HG02798 (cell line): ENCODE results near the gene NUTM2A.
"Not testable (repeated sequence)": the region's sequence is repeated elsewhere in the genome, so short reads cannot be mapped to it uniquely, and the experiment has no call there.

Experiments
- ATAC-seq: cut with Tn5 transposase; IDR thresholded peaks from one replicate; pipeline ENCODE4 v1.9.1; 2021; ENCODE audit warnings: mild to moderate bottlenecking; ENCODE audit not compliant: unreplicated experiment, poor library complexity

Gene NUTM2A

DNA sequence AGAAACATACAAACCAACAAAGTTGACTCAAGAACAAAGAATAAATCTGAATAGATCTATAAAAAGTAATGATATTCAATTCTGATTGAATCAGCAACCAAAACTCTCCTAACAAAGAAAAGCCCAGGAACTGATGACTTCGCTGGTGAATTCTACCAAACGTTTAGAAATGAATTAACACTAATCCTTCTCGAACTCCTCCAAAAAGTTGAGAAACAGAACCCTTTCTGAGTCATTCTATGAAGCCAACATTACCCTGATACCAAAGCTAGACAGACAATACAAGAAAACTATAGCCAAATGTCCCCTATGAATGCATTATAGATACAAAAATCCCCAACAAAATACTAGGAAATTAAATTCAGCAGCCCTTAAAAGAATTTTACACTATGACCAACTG is 16.9 kb downstream of the NUTM2A start:
- ATAC-seq, result not testable (repeated sequence)

DNA sequence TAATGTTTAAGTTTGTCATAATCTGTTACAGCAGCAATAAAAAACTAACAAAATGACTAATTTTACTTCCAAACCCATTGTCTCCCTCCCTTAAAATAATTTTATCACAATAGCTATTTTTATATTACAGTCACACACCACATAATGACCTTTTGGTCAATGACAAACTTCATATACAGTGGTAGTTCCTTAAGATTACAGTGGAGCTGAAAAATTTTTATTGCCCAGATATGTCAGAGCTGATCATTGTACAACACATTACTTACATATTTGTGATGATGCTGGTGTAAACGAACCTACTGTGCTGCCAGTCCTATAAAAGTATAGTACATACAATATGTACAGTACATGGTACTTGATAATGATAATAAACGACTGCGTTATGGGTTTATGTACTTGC is 22.1 kb downstream of the NUTM2A start:
- not testable (repeated sequence) for ATAC-seq

DNA sequence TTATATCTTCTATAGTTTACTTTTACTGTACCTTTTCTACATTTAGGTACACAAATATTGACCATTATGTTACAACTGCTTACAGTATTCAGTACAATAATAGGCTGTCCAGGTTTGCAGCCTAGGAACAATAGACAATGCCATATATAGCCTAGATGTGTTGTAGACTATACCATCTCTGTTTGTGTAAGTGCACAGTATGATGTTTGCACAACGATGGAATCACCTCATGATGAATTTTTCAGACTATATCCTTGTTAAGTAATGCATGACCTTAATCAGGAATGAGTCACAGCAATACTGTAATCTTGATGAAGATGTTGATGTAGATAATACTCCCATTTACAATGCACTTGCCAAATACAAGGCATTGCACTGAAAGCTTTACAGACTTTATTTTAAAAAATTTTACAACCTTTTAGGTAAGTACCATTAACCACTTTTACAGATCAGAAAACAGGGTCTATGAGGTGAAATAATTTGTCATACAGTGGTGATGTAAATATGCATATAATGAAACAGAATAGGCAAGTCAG is 23.6 kb downstream of the NUTM2A start:
- not testable (repeated sequence) for ATAC-seq

DNA sequence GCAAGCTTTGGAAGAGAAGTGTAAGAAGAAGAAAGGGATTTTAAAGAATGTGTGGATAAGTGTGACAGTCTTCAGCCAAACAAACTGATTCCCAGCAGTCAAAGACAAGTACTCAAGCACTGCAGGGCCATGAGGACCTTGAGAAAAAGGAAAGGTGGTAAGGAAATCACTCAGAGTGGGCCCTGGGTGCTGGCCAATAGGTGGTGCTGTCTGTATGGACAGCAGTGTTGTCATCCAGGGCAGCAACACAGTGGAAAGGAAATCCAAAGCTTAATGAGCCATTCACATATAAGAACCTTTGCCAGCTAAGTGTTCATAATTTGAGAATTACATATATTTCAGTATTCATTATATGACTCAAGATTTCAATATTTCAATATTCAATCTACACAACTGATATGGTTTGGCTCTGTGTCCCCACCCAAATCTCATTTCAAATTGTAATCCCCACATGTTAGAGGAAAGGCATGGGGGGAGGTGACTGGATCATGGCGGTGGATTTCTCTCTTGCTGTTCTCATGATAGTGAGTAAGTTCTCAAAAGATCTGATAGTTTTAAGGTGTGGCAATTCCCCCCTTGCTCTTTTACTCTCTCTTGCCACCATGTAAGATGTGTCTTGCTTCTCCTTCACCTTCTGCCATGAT is 55.6 kb downstream of the NUTM2A start:
- not testable (repeated sequence) for ATAC-seq
